ENCODE results near the gene SLC6A13. TPM values are rescaled to one million over a fixed set of nuclear protein-coding genes. Genes with fewer than 3 reads are reported as not detected.
A peak's percentile ranks its signal among the peaks of the same experiment; 100 is the strongest.

SLC6A13 gene
- total and polyA plus RNA-seq, 2 of the 13 experiments (the other 11 are each of a cell fraction or from before 2014, with no cell fraction given), result 0.05 to 0.15 TPM

DNA sequence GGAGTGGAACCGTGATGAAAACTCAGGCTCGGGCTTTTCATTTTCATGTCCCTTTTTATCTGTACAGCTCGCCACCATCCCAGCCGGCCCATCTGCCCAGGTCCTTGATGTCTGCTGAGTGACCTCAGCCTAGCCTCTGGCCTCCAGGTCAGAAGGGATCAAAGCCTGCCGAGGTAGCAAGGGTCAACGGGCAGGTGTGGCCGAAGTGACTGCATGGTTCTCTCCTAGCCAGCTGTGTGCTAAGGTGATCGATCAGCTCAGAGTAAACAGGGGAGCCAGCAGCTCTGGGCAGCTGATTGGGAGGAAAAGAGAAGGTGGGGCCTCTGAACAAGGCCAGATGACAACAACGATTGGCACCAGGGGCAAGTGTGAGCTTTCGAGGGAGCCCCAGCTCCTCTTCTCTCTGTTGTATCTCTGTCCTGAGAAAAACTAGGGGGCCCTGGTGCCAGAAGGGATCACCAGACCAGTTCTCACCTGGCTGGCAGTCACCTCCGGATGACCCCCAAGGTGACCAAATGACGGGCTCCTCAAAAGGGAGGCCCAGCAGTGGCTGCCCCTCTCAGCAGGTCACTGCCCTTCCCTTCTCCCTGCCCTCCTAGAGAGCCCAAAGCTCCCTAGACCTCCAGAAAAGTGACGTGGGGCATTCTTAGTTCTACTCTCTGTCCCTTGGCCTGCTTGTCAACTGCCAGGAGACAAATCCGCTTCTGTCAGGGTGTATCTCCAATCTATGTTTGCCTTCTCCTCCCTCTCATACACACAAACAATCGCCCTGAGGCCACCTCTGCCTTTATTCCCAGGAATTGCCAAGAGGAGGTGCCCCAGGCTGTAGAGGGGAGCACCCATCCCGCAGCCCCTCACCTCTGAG is 52.1 kb downstream of the SLC6A13 start (continued):
- TF ChIP-seq ZNF564 (CRISPR knock-in tag; IDR thresholded peaks at IDR 0.05) (peak; percentile 80; the same call in 1 of the 2 replicates), NFKBIZ (CRISPR knock-in tag; IDR thresholded peaks at IDR 0.05) (peak; percentile 95), ZNF558 (CRISPR knock-in tag; IDR thresholded peaks at IDR 0.05; ENCODE audit: borderline replicate concordance) (0 out of 2 replicates have a peak, but pooled peaks have one; percentile 35), SUZ12 (IDR thresholded peaks at IDR 0.05; ENCODE audit: low read depth, low read length) (no peak), ZBTB21 (CRISPR knock-in tag; IDR thresholded peaks at IDR 0.05) (peak; percentile 72; the same call in 1 of the 2 replicates), ZFP90 (CRISPR knock-in tag; IDR thresholded peaks at IDR 0.05; ENCODE audit: borderline replicate concordance) (peak; percentile 81), YEATS4 (CRISPR knock-in tag; IDR thresholded peaks at IDR 0.05; ENCODE audit: borderline replicate concordance) (peak; percentile 66; the same call in 1 of the 2 replicates), MXD1 (CRISPR knock-in tag; IDR thresholded peaks at IDR 0.05) (peak; percentile 61; the same call in 1 of the 2 replicates), PRMT3 (CRISPR knock-in tag; IDR thresholded peaks at IDR 0.05; ENCODE audit: borderline replicate concordance, low read depth) (no peak), MAFG (CRISPR knock-in tag; IDR thresholded peaks at IDR 0.05) (no peak), ZNF292 (CRISPR knock-in tag; IDR thresholded peaks at IDR 0.05; ENCODE audit: borderline replicate concordance, low read depth) (peak; percentile 94), ZNF234 (CRISPR knock-in tag; conservative IDR thresholded peaks at IDR 0.05) (no peak), DBP (CRISPR knock-in tag; IDR thresholded peaks at IDR 0.05; ENCODE audit: not compliant biosample characterization) (no peak), ARID5B (CRISPR knock-in tag; IDR thresholded peaks at IDR 0.05) (peak; percentile 99), RXRB (CRISPR knock-in tag; IDR thresholded peaks at IDR 0.05; ENCODE audit: borderline replicate concordance) (peak; percentile 100), ZNF274 (CRISPR knock-in tag; IDR thresholded peaks at IDR 0.05) (peak; percentile 85; the same call in 1 of the 2 replicates)
- TF ChIP-seq, protein P1, sequence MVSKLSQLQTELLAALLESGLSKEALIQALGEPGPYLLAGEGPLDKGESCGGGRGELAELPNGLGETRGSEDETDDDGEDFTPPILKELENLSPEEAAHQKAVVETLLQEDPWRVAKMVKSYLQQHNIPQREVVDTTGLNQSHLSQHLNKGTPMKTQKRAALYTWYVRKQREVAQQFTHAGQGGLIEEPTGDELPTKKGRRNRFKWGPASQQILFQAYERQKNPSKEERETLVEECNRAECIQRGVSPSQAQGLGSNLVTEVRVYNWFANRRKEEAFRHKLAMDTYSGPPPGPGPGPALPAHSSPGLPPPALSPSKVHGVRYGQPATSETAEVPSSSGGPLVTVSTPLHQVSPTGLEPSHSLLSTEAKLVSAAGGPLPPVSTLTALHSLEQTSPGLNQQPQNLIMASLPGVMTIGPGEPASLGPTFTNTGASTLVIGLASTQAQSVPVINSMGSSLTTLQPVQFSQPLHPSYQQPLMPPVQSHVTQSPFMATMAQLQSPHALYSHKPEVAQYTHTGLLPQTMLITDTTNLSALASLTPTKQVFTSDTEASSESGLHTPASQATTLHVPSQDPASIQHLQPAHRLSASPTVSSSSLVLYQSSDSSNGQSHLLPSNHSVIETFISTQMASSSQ (IDR thresholded peaks at IDR 0.05; ENCODE audit: low read depth), result peak; percentile 60
- TF ChIP-seq, protein P1 (CRISPR knock-in tag; IDR thresholded peaks at IDR 0.05; ENCODE audit: borderline replicate concordance), result peak; percentile 94
- TF ChIP-seq, protein P2, sequence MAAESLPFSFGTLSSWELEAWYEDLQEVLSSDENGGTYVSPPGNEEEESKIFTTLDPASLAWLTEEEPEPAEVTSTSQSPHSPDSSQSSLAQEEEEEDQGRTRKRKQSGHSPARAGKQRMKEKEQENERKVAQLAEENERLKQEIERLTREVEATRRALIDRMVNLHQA (CRISPR knock-in tag; IDR thresholded peaks at IDR 0.05), result no peak
